NCI-H460 (cell line): Measurements from ENCODE around the gene TBXA2R. TPM values are rescaled to one million over a fixed set of nuclear protein-coding genes. Genes with fewer than 3 reads are reported as not detected.

Experiments used
- DNase-seq: peaks from one replicate; pipeline ENCODE4 v3.0.0-alpha.2; 2016; ENCODE audit warnings: low read depth; ENCODE audit errors: extremely low read depth
- total RNA-seq: library from RNA; depleted of rRNA; stranded (reverse); fragments of >200 nt; shearing (Covaris generic); gene quantifications from 2 replicates; pipeline ENCODE4 v1.2.3, GENCODE V29; 2014

Gene TBXA2R
- total RNA-seq, 1 experiment from 2014 or later = 1.4 TPM

DNA sequence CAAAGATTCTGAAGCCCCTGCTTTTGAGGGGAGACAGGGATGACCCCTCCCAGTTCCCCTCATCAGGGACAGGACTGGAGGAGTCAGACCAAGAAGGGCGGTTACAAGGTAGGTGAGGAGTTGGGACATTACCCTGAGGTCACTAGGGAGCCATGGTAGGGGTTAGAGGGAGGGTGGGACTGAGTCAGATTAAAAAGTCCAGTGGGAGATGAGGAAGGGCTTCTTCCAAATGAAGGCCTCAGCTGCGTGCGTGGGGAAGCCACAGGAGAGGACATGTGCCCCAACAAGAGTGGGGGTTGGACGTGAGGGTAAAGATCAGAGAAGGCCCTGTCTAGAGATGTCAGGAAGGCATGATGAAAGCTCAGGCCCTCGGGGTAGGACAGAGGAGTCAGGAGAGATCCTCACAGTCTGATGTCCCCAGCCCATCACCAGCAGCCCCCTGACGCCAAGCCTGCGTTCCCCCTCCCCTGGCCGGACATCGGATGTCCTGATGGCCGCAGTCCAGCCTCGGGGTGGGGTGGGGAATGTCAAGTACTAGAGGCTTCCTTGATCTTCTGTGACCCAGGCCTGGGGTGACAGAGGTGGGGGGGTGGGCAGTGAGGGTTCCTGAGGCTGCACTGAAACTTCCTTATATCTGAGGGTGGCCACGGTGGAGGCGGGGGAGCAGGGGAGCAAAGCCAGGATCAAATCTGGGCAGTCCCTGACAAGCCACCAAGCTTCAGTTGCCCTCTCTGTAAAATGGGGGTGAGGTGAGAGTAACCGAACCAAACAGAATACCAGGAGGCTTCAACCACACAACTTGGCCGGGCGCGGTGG, 42.8 kb downstream of the TBXA2R start:
- DNase-seq = no peak

DNA sequence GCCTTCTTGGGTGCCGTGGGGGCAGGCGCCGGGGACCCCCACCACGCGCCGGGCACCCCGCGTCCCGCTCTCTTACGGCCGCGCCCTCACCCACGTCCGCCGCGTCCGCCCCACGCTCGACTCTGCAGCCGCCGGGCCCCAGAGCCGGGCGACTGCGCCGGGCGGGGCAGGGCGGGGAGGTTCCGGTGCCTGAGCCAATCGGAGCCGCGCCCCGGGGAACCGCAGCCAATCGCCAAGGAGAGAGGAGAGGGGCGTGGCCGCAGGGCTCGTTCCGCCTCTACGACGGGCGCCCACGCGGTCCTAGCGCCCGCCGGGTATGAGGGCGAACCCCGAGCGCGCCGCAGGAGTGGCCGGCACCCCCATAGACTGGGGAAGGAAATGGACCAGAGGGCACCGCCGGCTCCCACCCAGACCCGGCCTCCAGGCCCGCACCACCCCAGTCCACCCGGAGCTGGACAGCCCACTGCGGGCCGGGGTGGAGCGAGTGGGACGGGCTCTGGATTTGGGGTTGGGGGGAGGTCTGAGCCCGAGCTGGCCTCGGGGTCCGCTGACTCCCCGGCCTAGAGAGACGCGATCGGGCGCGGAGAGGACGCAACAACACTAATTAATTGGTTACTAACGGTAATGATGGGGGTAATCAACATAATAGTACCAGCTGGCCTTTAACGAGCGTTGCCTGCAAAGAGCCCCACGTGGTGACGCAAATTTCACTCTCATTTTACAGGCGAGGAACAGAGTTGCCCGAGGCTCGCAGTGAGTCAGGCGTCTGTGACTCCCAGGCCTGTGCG, 49.0 kb downstream of the TBXA2R start, which contains the start of gene MFSD12:
MFSD12 (minus strand) TSS at position 126 of the 788 bp plus-strand sequence. CDS start 183 bp downstream, outside the sequence.
- peak; percentile 88 for DNase-seq

DNA sequence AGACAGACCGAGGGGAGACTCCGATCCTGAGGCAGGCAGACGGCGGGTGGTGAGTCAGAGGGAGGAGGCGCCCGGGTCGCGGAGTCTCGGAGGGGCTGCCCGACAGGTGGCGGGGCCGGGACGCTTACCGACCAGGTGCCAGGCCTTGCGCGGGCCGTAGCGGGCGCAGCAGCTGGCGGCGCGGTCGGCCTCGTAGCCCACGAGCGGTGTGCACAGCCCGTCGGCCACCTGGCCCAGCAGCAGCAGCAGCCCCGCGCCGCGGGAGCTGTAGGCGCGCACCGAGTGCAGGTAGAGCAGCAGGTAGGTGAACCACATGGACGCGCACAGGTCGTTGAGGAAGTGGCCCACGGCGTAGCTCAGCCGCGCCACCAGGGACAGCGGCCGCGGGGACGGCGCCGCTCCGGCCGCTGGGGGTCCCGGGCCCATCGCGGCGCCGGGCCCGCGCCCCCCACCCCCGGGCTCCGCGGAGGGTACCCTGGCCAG, 49.7 kb downstream of the TBXA2R start:
- DNase-seq = no peak

DNA sequence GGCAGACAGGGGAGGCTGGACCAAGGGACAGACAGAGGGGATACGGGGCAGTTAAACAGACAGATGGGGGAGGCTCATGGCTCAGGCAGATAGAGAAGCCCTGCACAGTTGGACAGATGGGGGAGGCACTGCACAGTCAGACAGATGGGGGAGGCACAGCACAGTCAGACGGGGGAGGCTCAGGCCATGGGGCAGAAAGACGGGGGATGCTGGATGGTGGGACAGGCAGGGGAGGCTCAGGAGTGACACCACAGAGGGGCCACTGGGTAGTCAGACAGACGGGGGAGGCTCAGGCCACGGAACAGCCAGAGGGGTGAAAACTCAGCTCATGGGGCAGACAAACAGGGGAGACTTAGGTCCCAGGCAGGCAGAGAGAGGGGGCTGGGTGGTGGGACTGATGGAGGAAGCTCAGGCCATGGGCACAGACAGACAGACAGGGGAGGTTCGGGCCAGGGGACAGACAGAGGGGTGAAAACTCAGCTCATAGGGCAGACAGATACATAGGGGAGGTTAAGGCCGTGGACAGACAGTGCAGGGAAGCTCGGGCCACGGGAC, 50.2 kb downstream of the TBXA2R start:
- no peak for DNase-seq

DNA sequence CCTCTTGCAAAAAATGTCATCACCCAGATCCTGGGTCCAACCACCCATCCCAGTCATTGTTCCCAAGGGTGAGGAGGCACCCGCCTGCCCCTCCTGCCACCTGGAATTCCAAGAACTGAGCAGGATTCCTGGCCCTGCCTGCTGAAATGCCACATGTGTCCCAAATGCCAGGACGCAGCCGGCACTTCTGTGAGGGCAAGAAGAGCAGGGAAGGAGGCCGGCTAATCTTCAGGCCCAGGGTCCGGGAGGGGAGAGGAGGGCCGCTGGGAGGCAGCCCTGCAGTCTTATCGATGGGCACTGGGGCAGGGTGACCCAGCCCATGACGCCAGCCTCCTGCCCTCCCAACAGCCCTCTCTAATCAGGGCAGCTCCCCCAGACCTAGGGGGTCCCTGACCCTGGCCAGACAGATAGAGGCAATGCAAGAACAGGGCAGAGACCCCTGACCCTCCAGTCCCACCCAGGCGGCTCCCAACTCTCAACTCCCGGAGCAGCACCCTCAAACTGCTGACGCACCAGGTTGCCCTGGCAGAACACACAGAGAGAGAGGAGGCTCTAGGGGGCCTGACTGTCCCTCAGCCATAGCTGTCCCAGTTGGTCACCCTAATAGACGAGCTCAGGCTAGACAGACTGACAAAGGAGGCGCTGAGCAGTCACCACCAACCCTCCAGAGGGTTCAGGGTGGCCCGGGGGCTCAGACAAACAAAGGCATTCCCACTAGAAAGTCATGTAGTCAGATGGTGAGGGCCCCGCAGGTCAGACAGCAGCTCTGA, 50.8 kb downstream of the TBXA2R start:
- DNase-seq = no peak

DNA sequence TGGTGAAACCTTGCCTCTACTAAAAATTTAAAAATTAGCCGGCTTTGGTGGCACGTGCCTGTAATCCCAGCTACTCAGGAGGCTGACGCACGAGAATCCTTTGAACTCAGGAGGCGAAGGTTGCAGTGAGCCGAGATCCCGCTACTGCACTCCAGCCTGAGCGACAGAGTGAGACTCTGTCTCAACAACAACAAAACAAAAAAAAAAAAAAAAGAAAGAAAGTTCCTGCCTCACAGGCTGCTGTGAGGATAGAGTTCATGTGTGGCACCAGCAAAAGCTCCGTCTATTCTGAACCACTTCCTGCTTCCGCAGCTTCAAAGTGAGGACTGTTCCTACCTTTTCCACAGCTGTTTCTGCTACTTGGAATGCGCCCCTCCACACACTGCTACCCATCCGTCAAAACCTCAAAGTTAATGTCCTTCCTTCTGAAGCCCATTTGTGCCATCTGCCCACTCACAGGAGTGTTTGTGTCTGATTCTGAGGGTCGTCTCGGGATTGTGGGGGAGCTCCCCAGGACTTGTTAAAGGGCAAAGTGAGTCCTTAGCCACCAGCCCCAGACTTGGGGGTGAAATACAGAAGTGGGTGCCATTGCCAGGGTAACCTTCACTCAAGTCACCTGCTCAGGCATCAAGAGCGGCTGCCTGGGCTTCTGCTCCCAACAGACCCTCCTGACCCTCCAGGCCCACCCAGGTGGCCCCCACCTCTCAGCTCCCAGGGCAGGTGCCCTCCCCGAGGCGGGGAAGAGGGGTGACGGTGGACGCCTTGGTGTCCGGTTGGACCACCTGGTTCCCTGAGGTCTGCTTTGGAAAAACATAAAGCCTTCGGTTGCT, 52.2 kb downstream of the TBXA2R start:
- no peak for DNase-seq

DNA sequence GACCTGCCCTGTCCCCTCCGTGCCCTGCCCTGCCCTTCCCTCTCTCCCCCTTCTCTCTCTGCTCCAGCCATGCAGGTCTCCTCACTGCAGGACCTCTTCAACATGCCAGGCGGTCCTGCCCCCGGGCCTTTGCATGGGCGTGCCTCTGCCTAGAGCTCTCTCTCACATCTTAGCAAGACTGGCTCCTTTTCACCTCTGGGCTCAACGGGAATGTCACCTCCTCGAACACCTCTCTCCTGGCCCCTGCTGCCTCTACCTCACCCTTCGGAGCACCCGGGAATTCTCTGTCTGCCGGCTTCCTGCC, 54.9 kb downstream of the TBXA2R start:
- no peak for DNase-seq

DNA sequence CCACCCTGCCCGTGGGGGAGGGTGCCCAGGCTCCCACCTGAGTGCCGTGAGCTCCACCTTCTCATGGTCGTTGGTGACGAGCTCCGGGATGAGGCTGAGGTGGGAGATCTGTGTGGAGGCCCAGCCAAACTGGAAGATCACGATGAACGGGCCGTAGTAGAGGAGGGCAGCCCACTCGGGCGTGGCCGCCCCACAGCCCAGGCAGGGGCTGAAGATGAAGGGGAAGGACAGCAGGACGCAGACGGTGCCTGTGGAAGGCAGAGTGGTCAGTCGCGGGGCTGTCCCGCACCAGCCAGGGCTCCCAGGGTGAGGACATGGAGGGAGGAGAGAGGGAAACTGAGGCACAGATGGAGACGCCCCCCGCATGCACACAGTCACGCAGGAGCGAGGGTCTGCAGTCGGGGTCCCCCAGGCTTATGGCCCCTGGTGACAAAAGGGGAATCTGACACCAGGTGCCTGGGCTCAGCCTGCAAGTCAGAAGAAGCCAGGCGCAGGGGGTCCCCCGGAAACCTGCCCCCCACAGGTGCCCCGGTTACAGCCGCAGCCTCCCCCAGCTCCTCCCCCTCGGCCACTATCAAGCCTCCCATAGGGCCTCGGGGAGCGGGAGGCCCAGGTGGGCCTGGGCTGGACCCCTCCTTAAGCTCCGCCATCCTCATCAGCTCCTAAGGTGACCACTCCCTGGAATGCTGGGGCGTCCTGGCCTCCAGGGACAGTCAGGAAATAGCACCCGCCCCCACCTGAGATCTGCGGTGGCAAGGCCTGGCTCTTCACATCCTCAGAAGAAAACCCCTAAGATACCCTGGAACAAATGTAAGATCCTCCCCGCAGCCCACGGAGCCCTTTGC, 55.5 kb downstream of the TBXA2R start:
- no peak for DNase-seq

DNA sequence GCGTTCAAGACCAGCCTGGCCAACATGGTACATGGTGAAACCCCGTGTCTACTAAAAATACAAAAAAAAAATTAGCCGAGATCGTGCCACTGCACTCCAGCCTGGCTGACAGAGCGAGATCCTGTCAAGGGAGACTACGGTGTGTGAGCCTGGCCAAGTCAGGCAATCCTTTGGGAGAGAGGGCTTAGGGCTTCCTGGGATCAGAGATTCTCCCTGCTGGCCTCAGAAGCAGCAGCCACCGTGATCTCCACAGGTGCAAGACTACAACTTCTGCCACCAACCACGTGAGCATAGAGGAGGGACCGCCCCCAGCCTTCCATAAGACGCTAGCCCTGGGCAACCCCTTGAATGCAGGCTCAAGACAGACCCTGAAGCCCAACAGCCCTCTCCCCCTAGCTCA, 56.9 kb downstream of the TBXA2R start:
- DNase-seq = no peak

DNA sequence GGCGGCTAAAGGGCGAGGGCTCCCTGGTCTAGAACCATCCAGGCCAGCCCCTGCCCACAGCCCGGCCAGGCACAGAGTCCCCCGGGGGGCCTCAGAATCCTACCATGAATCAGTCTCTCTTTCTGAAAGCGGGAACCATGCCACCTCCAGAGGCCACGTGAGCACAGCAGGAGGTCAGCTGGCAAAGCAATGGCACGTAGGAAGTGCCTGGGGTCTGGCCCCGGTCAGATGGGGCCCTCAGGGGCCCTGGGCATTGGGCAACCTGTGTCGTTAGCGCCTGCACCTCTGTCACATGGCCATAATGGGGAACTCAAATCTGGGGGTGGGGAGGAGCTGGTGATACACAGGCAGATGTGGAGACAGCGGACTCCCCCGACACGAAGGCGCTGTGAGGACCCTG, 58.1 kb downstream of the TBXA2R start:
- no peak for DNase-seq

DNA sequence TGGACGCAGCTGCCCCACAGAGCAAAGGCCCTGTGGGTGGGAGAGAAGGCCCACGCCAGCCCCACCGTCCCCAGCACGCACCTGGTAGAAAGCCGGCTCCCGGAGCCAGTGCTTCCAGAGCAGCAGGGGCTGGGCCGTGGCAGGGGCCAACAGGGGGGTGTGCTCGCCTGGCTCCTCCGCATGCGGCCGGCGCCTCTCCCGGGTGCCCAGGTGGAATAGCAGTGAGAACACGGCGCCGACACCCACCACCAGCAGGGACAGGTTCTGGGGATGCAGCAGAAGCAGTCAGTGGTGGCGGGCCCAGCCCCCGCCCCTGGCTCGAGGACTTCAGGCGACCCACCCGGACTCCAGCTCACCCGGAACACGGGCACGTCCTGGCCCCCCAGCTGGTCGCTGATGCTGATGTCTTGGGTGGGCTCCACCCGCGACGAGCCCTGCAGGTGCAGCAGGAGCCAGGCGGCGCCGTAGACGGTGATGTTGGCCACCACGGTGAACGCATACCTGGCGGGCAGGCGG, 58.9 kb downstream of the TBXA2R start:
- DNase-seq = no peak

DNA sequence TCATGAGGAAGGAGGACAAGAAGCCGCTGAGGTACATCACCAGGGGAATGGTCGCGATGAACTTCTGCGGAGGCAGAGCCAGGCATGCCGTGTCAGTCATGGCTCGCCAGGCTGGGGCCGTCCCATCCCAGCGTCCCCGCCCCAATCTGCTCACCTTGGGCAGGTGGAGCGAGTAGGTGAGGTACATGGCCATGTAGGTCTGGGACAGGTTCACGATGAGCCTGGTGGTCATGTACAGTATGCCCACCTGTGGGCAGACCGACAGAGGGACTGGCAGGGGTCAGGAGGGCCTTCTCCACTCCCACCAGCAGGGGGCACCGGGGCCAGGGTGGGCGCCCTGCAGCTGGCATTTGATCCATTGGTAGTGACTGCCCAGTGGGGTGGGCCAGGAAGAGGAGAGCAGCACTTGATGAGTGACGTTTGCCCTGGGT, 59.4 kb downstream of the TBXA2R start:
- no peak for DNase-seq

DNA sequence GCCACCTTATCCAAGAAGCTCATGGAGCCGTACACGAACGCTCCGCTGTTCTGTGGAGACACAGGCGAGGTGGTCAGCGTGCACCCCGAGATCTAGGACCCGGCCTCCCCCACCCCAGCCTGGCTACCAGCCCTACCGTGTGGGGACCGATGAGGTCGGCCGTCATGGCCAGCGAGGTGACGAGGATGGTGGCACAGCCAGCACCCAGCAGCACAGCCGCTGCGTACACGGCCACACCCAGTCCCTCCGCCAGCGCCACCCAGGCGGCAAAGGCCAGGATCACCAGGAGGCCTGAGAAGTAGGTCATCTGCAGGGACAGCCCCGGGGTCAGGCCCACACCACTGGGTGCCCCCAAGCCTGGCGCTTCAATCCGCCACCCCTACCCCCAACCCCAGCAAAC, 60.6 kb downstream of the TBXA2R start:
- DNase-seq = no peak

DNA sequence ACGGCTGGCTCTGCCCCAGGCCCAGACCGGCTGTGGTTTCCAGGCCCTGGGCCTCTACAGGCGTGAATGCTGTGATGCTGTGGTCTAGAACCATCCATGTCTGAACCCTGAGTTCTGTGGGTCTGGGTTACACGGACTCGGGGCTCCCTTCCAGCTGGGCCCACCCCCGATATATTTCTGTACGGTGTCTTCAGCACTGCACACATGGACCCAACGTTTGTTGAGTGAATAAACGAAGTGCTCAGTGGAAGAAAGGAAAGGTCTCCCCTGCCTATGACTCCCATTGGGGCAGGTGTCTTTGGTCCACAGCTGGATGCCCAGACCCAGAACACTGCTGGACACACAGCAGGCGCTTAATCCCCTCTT, 61.0 kb downstream of the TBXA2R start:
- DNase-seq = no peak

DNA sequence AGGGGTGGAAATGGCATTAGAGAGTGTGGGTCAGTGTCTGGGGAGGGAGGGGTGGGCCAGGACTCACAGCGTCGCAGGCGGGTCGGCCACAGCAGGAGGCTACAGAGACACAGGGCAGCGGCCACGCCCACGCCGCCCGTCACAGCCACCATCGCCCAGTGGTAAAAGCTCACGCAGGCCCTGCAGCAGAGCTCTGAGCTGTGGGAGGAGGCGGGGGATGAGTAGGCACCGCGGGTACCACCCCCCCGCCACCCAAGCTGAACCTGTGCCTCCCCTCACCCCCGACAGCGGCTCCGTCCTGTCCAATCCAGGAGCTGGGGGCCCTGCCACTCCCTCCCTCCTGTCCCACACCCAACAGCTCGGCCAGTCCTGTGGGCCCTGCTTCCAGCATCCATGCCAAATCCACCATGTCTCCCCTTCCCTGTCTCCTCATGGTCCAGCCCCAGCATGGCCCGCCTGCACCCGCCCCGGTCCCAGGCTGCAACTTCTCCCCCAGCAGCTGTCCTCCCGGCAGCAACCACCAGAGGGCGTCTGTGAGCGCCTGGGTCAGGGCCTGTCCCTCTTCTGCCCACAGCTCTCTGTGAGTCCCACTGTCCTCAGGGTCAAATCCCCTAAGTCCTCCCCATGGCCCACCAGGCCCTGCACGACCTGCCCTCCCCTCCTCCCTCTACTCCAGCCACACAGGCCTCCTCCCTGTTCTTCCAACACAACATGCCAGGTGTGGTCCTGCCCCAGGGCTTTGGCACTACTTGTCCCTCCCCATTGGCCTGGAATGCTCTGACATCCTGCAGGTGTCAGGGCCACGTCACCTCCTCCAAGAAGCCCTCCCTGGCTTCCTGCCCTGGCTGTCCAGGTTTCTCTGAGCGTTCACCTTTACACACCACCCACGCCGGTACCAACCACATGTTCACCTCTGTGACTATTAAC, 61.7 kb downstream of the TBXA2R start:
- peak; percentile 48 for DNase-seq
